ENCODE results near the gene PRKCG.

Gene PRKCG

GRCh38 chr19:53881482-53882390 lies at the start of gene PRKCG:
Gene PRKCG, plus strand, starts transcription at chr19:53882197. Its CDS starts 298 bp downstream, at chr19:53882495.
- peak; percentile 55 for TF ChIP-seq CTCF (IDR thresholded peaks at IDR 0.05)

- TF ChIP-seq CTCF (IDR thresholded peaks at IDR 0.05): no peak
Observed at GRCh38 chr19:53844849-53845246, 37.1 kb upstream of the PRKCG start.

- TF ChIP-seq CTCF (IDR thresholded peaks at IDR 0.05): no peak
Observed at GRCh38 chr19:53847555-53847954, 34.4 kb upstream of the PRKCG start.

- TF ChIP-seq CTCF (IDR thresholded peaks at IDR 0.05): no peak
Observed at GRCh38 chr19:53849237-53849676, 32.7 kb upstream of the PRKCG start.

GRCh38 chr19:53853707-53854106 lies 28.3 kb upstream of the PRKCG start:
- TF ChIP-seq CTCF (IDR thresholded peaks at IDR 0.05): no peak

- TF ChIP-seq CTCF (IDR thresholded peaks at IDR 0.05): no peak
Observed at GRCh38 chr19:53864308-53864836, 17.6 kb upstream of the PRKCG start.

GRCh38 chr19:53865523-53865917 lies 16.5 kb upstream of the PRKCG start:
- TF ChIP-seq CTCF (IDR thresholded peaks at IDR 0.05): no peak
